ENCODE measurements around the gene ZNF333. TPM values are rescaled to one million over a fixed set of nuclear protein-coding genes. Genes with fewer than 3 reads are reported as not detected.
"Not testable (repeated sequence)": the region's sequence is repeated elsewhere in the genome, so short reads cannot be mapped to it uniquely, and the experiment has no call there.

The ZNF333 gene
- total RNA-seq, 2 donors from 2014 or later = 26.6 to 39.8 TPM

DNA sequence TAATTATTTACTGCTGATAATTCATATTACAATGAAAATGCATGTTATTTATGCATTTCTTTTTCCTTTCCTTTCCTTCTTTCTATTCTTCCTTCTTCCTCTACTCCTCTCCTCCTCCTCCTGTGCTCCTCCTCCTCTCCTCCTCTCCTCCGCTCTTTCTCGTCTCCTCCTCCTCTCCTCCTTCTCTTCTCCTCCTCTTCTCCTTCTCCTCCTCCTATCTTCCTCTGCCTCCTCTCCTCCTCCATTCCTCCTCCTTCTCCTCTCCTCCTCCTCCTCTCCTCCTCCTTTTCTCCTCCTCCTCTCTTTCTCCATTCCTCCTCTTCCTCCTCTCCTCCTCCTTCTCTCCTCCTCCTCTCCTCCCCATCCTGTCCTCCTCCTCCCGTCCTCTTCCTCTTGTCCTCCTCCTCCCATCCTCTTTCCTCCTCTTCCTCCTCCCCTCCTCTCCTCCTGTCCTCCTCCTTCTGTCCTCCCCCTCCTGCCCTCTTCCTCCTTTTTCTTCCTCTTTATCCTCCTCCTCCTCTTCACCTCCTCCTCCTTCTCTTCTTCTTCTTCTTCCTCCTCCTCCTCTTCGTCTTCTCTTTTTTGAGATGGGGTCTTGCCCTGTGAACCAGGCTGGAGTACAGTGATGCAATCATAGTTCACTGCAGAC lies 73.8 kb downstream of the ZNF333 start:
- no peak for DNase-seq (ENCODE audit: low spot score)
- Histone ChIP-seq H3K27me3 (replicated peaks; ENCODE audit: insufficient read depth) (no peaks in the 10 kb centered on the region), H3K4me1 (replicated peaks) (no peaks in the 10 kb centered on the region), H3K27ac (no peak overlapping the region), H3K9me3 (no peaks in the 10 kb centered on the region), H3K36me3 (no peaks in the 10 kb centered on the region), H3K4me3 (no peak overlapping the region)
- no peak for TF ChIP-seq POLR2AphosphoS5 (IDR thresholded peaks at IDR 0.05)
- WGBS = 81% methylated on average over 4 of the region's 4 CpGs
- intact Hi-C loops (cut with DNase I) = loop anchor here (10.0 kb wide), 1 partner anchor 369 kb away; no protein-coding TSS in a partner anchor

DNA sequence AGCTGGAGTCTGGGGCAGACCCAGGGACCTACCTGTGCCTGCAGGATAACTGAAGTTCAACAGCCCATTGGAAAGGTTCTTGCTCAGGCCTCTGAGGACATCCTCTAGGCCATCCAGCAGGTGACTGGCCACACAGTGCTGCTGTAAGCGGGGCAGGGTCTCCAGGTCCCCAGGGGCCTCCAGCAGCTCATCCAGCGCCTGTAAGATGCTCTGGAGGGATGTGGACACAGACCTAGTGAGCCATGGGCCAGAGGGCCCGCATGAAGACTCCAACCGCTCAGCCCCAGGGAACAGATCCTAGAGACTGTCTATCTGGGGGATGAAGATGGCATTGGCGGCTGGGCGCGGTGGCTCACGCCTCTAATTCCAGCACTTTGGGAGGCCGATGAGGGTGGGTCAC lies 74.6 kb downstream of the ZNF333 start:
- no peak overlapping the region for H3K27ac ChIP-seq
- no peaks in the 10 kb centered on the region for H3K27me3 ChIP-seq (replicated peaks; ENCODE audit: insufficient read depth)
- TF ChIP-seq POLR2A (IDR thresholded peaks at IDR 0.05) = no peak
- TF ChIP-seq, protein P1, sequence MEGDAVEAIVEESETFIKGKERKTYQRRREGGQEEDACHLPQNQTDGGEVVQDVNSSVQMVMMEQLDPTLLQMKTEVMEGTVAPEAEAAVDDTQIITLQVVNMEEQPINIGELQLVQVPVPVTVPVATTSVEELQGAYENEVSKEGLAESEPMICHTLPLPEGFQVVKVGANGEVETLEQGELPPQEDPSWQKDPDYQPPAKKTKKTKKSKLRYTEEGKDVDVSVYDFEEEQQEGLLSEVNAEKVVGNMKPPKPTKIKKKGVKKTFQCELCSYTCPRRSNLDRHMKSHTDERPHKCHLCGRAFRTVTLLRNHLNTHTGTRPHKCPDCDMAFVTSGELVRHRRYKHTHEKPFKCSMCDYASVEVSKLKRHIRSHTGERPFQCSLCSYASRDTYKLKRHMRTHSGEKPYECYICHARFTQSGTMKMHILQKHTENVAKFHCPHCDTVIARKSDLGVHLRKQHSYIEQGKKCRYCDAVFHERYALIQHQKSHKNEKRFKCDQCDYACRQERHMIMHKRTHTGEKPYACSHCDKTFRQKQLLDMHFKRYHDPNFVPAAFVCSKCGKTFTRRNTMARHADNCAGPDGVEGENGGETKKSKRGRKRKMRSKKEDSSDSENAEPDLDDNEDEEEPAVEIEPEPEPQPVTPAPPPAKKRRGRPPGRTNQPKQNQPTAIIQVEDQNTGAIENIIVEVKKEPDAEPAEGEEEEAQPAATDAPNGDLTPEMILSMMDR (IDR thresholded peaks at IDR 0.05) = no peak
- TF ChIP-seq POLR2AphosphoS5 (IDR thresholded peaks at IDR 0.05) = no peak
- H3K9me3 ChIP-seq = no peaks in the 10 kb centered on the region
- no peaks in the 10 kb centered on the region for H3K36me3 ChIP-seq
- intact Hi-C loops (cut with DNase I) = loop anchor here (10.0 kb wide), 1 partner anchor 370 kb away; no protein-coding TSS in a partner anchor
- DNase-seq (ENCODE audit: low spot score) = no peak
- H3K4me3 ChIP-seq = no peak overlapping the region
- WGBS = 93% methylated on average over 9 of the region's 9 CpGs
- H3K4me1 ChIP-seq (replicated peaks) = no peaks in the 10 kb centered on the region

DNA sequence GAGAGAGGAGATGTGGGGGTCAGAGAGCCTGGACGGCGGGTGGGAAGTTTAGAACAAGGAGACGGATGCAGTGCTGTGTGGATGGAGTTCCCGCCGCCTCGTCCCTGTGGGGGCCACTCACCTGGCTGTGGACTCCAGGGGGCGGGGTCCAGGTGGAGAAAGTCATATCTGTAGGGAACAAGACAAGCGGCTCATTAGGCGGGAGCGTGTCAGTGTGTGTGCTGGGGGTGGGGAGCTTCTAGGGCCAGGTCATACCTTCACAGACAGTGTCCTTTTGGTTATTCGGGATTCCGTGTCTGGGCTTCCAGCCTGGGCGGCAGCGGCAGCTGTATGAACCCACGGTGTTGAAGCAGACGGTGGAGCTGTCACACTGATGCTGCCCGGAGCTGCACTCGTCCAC lies 75.6 kb downstream of the ZNF333 start:
- not testable (repeated sequence) for H3K36me3 ChIP-seq; H3K27me3 ChIP-seq (replicated peaks; ENCODE audit: insufficient read depth); H3K4me3 ChIP-seq; H3K9me3 ChIP-seq; H3K4me1 ChIP-seq (replicated peaks); H3K27ac ChIP-seq; DNase-seq (ENCODE audit: low spot score)
- intact Hi-C loops (cut with DNase I) = loop anchor here (10.0 kb wide), 1 partner anchor 371 kb away; no protein-coding TSS in a partner anchor
- 87% methylated on average over 16 of the region's 18 CpGs for WGBS

DNA sequence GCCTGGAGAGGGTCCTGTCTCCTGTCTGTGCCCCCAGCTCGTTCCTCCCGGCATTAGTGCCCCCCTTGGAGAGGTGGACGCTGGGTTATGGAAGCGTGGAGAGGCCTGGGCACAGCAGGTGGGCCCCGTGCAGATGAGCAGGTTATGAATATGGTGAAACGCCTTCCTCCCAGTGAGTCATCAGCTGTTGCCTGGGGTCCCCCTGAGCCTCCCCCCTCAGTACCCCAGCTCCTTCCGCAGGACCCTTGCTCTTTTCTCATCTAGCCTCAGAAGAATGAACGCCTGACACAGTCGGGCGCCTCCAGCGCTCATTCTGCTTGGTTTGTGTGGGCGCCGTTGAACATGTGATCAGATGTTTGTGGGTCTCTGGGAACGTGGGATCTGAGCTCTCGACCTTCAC lies 76.0 kb downstream of the ZNF333 start:
- not testable (repeated sequence) for H3K36me3 ChIP-seq; H3K9me3 ChIP-seq; H3K4me3 ChIP-seq; DNase-seq (ENCODE audit: low spot score); H3K27me3 ChIP-seq (replicated peaks; ENCODE audit: insufficient read depth); H3K27ac ChIP-seq; H3K4me1 ChIP-seq (replicated peaks)
- WGBS = 84% methylated on average over 14 of the region's 15 CpGs
- intact Hi-C loops (cut with DNase I) = loop anchor here (10.0 kb wide), 1 partner anchor 371 kb away; no protein-coding TSS in a partner anchor

DNA sequence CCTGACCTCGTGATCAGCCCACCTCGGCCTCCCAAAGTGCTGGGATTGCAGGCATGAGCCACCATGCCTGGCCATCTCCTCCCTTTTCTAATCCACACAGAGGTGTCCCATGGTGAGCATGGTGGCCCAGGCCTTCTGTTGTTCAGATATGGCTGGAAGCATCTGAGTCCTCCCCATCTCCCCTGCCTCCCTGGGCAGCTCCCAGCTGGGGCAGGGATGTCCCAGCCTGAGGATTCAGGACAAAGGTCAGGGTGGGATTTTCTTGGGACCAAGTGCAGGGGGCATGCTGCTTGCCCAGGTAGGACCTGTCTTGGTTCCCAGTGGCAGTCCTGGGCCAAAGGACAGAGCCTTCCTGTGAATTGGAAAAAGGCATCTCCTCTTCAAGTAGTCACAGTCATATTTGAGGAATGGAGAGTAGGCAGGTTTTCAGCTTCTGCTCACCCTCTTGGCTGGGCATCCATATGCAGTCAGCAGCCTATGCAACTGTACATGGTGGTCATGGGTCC lies 77.7 kb downstream of the ZNF333 start:
- no peak for DNase-seq (ENCODE audit: low spot score)
- intact Hi-C loops (cut with DNase I) = loop anchor here (10.0 kb wide), 1 partner anchor 373 kb away; no protein-coding TSS in a partner anchor

DNA sequence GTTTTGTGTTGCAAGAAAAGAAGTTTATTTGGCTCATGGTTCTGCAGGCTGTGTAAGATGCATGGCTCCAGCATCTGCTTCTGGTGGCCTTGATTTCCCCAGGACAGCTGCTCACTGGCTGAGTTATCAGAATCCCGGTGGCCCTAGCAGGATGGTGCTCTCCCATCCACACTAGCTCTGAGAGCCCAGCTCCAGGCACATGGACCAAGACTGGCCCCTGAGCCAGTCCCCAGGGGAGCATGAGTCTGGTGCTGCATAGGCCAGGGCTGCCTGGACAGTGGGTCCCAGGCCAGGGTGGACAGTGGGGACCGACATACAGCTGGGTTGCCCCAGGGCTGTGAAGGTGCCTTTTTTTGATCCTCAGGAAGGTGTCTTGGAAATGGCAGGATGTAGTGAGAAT lies 78.2 kb downstream of the ZNF333 start:
- no peak overlapping the region for H3K27ac ChIP-seq
- WGBS = 93% methylated on average over 2 of the region's 2 CpGs
- no peaks in the 10 kb centered on the region for H3K36me3 ChIP-seq
- H3K4me3 ChIP-seq = no peak overlapping the region
- H3K27me3 ChIP-seq (replicated peaks; ENCODE audit: insufficient read depth) = no peaks in the 10 kb centered on the region
- no peaks in the 10 kb centered on the region for H3K9me3 ChIP-seq
- no peaks in the 10 kb centered on the region for H3K4me1 ChIP-seq (replicated peaks)
- no peak for TF ChIP-seq POLR2AphosphoS5 (IDR thresholded peaks at IDR 0.05)
- no peak for TF ChIP-seq POLR2A (IDR thresholded peaks at IDR 0.05)
- TF ChIP-seq, protein P1 (IDR thresholded peaks at IDR 0.05) = no peak
- intact Hi-C loops (cut with DNase I) = loop anchor here (10.0 kb wide), 1 partner anchor 373 kb away; no protein-coding TSS in a partner anchor
- no peak for DNase-seq (ENCODE audit: low spot score)

More for the DNA sequence above, 77.7 kb downstream of the ZNF333 start:
- Histone ChIP-seq H3K4me3 (no peak overlapping the region), H3K27ac (no peak overlapping the region), H3K27me3 (replicated peaks; ENCODE audit: insufficient read depth) (no peaks in the 10 kb centered on the region), H3K4me1 (replicated peaks) (no peaks in the 10 kb centered on the region), H3K9me3 (no peaks in the 10 kb centered on the region), H3K36me3 (no peaks in the 10 kb centered on the region)
- TF ChIP-seq POLR2A (IDR thresholded peaks at IDR 0.05) (no peak), POLR2AphosphoS5 (IDR thresholded peaks at IDR 0.05) (no peak)
- TF ChIP-seq, protein P1 (IDR thresholded peaks at IDR 0.05) = no peak
- WGBS = 94% methylated on average over 2 of the region's 2 CpGs

All from prostate gland (tissue), 2 donors.